KBM-7 (cell line): ENCODE data around the gene PHLPP2.
"Not testable (repeated sequence)": the region's sequence is repeated elsewhere in the genome, so short reads cannot be mapped to it uniquely, and the experiment has no call there.

Experiments used
- DNase-seq: peaks from one replicate; pipeline ENCODE4 v3.0.0-alpha.2; 2015
- in situ Hi-C: fragments of 300-500 bp; cut with MboI; formaldehyde crosslinking; loops from 2 replicates; pipeline ENCODE4 v1.14.3; 2020; ENCODE audit warnings: low sequenced_read_pairs, low pct_unique_long_range_greater_than_20kb, mixed read lengths

PHLPP2 gene

DNA sequence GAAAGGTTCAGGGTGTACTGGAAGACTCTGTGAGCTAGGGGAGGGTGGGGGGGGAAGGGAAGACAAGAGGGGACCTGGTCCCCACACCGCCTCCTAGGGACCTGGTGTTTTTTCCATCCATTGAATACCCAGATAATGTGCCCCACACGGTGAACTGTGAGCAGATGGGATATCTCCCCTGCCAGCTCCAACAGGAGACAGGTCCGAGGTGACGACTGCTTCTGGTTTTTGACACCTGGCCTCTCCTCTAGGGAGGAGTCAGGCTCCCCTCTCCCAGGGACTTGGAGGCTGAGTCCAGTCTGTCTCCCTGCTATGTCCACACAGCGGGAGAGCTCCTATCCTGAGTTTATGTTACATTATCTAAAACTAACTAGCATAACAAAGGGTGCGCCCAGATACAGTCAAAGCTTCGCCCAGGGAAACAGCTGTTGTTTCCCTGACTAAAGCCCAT, 96.7 kb downstream of the PHLPP2 start:
- DNase-seq: no peak
- in situ Hi-C loops: no loop called here

DNA sequence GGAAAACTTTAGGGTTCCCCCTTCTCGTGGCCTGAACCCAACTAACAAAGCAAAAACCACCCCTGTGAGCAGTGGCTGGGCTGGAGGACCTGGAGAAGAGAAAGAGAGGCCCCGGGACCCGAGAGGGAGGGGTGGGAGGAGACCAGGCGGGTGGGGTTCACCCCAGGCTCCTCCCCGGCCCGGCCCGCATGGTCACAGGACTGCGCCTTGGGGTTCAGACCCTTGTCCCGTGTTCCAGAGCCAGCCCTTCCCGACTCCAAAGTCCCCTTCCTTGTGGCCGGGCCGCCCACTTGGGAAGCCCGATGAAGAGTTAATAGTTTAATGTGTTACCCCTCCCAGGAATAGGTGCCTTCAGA, 97.7 kb downstream of the PHLPP2 start:
- in situ Hi-C loops: no loop called here
- no peak for DNase-seq

DNA sequence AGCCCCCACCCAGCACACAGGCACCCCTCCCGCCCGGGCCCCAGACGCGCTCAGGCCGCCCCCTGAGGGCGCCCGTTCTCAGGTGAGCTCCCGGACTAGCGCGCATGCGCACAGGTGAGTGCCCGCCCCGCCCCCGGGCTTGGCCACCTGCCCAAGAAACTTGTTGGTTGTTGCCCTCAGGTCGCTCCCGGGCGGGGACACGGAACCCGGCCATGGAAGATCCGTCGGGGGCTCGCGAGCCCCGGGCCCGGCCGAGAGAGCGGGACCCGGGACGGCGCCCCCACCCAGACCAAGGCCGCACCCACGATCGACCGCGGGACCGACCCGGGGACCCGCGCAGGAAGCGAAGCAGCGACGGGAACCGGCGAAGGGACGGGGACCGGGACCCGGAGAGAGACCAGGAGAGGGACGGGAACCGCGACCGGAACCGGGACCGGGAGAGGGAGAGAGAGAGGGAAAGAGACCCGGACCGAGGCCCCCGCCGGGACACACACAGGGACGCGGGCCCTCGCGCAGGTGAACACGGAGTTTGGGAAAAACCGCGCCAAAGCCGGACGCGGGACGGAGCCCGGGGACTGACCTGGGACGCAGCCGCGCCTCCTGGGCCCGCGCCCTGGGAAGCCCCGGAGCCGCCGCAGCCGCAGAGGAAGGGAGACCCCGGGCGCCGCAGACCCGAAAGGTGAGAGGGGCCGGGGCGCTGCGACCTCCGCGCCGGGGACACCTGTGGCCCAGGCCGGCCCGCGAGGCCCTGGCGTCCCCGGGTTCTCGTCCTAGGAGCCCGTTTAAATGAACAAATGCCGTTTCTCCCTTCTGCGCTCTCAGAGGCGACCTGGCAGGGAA, 98.3 kb downstream of the PHLPP2 start, which contains the start of gene MARVELD3:
Gene MARVELD3 (plus strand): TSS at position 167 of the 840 bp plus-strand sequence. CDS start 46 bp downstream, at position 213.
- DNase-seq: no peak
- in situ Hi-C loops: no loop called here

DNA sequence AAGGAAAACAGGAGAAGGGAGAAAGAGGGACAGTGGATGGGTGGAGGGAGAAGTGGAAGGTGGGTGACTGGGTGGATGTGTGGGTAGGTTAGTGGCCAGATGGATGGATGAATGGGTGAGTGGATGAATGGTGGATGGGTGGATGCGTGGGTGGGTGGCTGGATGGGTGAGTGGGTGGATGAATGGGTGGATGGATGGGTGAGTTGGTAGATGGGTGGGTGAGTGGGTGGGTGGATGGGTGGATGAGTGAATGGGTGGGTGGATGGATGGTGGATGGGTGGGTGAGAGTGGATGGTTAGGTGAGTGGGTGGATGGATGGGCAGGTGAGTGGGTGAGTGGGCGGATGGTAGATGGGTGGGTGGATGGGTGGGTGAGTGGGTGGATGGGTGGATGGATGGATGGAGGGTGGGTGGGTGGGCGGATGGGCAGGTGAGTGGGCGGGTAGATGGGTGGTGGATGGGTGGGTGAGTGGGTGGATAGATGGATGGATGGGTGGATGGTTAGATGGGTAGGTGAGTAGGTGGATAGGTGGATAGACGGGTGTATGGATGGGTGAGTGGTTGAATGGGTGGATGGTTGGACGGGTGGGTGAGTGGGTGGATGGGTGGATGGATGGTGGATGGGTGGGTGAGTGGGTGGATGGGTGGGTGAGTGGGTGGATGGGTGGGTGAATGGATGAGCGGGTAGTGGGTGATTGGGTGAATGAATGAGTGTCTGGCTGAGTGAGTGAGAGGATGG, 99.2 kb downstream of the PHLPP2 start:
- in situ Hi-C loops: no loop called here
- DNase-seq: no peak

DNA sequence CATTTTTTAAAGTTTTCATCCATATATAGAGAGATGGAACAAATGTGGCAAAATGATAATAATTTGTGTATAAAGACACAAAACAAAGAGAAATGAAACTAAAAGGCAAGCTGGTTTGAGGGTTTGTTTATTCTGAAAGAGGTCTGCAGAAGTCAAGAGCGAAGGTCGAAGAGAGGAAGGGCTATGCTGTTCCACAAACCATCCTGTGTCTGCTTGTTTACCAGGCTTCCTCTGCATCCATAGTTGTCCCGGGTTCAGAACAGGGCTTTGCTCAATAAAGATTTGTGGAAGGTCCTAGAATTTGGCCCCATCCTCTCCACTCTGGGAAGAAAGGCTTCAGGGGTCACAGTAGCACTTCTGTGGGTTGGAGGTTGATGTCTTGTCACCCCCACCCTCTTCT, 100.9 kb downstream of the PHLPP2 start:
- no peak for DNase-seq
- in situ Hi-C loops: no loop called here

DNA sequence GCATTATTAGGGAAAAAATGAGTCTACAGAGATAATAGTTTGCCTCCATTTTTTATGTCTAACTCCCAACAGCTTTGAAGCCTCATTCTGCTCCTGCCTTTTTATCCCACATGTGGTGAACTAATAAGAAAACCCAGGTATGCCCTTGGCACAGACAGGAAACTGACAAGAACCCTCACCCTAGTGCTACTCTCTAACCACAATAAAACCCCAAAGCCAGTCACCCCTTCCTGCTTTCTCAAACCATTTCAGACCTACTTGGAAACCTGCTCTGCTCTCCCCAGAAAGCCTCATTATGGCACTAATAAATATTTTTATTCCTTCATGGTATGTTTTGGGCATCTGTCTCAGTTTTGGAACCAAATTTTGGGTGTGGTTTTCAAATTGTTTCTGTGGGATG, 102.4 kb downstream of the PHLPP2 start:
- no peak for DNase-seq
- in situ Hi-C loops: no loop called here

DNA sequence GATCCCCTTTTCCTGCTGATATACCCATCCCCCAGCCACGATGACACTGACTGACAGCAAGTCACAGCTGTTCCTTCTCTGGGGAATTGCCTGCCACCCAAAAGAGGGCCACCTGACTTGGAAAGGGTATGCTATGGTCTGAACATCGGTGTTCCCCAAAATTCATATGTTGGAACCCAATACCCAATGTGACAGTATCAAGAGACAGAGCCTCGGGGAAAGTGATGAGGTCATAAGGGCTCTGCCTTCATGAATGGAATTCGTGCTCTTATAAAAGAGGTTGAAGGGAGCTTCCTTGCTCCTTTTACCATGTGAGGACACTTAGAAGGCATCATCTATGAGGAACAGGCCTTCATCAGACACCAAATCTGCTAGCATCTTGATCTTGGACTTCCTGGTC, 106.1 kb downstream of the PHLPP2 start:
- in situ Hi-C loops: no loop called here
- DNase-seq: no peak

DNA sequence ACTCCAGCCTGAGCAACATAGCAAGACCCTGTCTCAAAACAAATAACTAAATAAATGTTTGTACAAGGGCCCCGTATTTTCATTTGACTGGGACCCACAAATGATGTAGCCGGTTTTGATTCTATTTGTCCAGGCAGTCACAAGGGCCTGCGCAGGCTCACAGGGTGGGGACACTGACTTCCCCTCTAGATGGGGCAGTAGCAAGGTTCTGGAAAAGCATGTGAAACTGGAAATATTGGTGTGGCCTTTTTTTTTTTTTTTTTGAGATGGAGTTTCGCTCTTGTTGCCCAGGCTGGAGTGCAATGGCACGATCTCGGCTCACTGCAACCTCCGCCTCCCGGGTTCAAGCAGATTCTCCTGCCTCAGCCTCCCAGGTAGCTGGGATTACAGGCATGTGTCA, 109.5 kb downstream of the PHLPP2 start:
- DNase-seq, in situ Hi-C loops: not testable (repeated sequence)

DNA sequence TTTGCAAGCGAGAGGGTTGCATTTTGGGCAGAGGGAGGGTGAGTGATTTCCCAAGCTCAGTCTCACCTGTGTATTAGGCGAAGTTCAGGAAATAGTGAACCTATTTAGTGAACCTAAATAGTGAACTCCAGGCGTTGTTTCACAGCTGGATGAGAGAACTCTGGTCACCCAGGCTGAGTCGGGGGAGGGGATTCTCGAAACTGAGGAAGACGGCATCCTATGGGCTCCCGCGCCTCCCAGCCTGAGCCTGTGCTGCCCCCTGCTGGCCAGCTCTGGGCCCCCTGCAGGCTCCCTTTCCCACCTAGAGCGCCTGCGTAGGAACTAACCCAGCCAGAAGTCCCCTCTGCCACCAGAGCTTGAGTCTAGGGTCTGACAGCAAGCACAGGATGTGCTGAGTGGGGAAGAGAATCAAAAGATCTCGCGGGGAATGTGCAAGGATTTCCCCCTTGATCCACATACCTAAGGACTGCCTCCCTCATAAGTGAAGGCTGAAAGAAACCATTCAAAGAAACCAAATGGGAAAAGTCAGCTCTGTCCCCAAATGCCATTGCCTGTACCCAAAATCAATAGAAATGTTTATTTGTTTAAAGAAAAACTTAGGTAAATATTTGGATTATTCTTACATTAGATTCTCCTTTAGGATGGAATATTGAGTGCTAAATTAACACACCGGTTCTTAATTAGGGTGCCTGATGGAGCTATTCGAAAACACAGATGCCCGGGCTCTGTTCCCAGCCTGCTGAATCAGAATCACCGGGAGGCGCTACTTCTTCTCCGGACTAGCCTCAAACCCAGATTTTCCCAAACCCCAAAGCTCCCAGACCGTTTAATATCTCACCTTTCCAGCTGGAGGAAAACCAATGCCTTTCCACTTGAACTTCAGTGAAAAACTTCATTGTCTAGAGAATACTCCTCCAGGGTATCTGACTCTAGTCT, 113.3 kb downstream of the PHLPP2 start:
- peak; percentile 83 for DNase-seq
- in situ Hi-C loops: no loop called here

DNA sequence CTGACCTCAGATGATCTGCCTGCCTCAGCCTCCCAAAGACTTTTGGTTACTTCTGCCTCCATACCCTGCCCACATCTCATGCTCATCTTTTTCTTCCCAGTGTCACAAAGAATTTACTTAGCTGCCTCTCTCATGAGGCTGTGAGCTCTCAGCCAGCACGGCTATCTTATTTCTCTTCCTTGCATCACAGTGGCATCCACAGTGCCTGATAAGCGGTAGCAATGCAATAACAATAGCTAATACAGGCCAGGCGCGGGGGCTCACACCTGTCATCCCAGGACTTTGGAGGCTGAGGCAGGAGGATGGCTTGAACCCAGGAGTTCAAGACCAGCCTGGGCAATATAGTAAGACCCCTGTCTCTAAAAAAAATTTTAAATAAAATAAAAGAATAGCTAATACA, 114.1 kb downstream of the PHLPP2 start:
- in situ Hi-C loops: no loop called here

DNA sequence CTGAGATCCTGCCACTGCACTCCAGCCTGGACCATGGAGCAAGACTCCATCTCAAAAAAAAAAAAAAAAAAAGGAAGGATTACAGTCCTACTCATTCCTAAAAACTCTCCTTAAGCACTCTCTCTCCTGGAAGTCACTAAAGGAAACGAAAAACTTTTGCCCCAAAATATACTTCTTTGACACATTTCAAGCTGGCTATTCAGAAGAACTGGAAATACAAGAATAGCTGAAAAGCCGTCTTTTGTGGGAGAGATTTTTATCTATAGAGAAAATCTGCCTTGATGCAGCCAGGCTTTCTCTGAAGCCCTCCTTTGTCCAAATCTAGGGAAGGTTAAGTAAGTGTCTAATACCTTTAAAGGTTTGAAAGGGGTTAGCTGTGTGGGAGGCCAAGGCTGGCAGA, 115.4 kb downstream of the PHLPP2 start:
- in situ Hi-C loops: no loop called here
- no peak for DNase-seq

More for the DNA sequence above, 114.1 kb downstream of the PHLPP2 start:
- DNase-seq: no peak

DNA sequence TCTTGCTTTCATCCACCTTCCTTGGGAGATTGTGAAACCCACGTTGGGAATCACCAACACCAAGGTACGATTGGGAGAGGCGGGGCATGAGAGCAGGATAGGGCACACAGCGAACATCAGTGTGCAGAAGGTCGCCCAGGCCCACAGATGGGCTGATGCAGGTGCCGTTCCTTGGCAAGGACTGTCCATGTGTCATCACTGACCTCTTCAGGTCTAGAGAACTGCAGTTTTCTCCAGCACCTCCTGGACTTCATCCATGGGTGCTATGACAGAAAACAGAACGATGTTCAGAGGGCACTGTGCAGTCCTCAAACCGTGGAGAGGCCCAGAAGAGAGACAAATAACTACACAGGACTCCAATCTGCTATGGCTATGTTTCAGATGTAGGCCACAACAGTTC, 123.7 kb downstream of the PHLPP2 start:
- in situ Hi-C loops: no loop called here
- no peak for DNase-seq

DNA sequence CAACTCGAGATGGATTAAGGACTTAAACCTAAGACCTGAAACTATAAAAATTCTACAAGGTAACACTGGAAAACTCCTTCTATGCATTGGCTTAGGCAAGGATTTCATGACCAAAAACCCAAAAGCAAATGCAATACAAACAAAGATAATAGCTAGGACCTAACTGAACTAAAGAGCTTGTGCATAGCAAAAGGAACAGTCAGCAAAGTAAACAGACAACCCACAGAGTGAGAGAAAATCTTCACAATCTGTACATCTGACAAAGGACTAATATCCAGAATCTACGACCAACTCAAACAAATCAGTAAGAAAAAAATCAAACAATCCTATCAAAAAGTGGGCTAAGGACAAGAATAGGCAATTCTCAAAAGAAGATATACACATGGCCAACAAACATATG, 126.1 kb downstream of the PHLPP2 start:
- DNase-seq, in situ Hi-C loops: not testable (repeated sequence)

DNA sequence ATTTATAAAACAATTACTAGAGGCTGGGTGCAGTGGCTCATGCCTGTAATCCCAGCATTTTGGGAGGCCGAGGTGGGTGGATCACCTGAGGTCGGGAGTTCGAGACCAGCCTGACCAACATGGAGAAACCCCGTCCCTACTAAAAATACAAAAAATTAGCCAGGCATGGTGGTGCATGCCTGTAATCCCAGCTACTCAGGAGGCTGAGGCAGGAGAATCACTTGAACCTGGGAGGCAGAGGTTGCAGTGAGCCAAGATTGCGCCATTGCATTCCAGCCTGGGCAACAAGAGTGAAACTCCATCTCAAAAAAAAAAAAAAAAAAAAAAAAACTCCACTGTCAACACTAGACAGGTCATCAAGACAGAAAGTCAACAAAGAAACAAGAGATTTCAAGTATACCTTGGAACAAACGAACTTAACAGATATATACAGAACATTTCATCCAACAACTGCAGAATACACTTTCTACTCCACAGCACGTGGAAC, 129.1 kb downstream of the PHLPP2 start:
- DNase-seq, in situ Hi-C loops: not testable (repeated sequence)
